HG02588 (cell line): Measurements from ENCODE around the gene PCDHGC5.

Experiments
- ATAC-seq: cut with Tn5 transposase; IDR thresholded peaks from one replicate; pipeline ENCODE4 v1.9.1; 2021; ENCODE audit warnings: mild to moderate bottlenecking, moderate library complexity; ENCODE audit not compliant: unreplicated experiment

Gene PCDHGC5

DNA sequence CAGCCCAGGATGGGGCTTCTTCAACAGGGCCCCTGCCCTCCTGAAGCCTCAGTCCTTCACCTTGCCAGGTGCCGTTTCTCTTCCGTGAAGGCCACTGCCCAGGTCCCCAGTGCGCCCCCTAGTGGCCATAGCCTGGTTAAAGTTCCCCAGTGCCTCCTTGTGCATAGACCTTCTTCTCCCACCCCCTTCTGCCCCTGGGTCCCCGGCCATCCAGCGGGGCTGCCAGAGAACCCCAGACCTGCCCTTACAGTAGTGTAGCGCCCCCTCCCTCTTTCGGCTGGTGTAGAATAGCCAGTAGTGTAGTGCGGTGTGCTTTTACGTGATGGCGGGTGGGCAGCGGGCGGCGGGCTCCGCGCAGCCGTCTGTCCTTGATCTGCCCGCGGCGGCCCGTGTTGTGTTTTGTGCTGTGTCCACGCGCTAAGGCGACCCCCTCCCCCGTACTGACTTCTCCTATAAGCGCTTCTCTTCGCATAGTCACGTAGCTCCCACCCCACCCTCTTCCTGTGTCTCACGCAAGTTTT, 23.6 kb downstream of the PCDHGC5 start:
- ATAC-seq: no peak

DNA sequence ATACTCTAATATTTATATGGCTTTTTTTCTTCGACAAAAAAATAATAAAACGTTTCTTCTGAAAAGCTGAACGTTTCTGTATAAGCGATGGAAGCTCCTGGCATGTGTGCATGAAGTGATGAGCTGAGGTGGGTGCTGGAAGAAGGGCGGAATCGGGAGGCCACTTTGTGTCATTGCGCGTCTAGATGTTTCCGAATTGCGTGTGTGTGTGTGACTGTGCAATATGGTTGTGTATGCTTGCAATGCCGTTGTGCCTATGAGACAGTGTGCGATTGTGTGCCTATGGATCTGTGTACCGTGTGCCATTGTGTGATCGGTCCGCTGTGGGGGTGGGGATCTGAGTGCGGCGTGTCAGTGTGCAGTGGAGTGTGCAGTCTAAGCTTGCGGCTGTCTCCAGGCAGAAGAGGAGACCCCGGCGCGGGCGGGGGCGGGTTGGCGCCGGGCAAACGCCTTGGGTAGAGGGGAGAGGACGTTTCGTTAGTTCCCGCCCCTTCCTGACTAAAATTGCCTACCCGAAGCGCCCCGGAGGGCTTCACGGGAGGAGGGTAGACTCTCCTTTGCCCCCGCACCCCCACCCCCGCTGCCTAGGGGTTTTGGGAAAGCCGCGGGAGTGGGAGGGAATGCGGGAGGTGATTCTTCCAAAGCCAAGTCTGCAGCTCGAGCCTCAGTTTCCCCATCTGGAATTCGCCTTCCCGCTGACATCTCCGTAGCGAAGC, 24.2 kb downstream of the PCDHGC5 start:
- no peak for ATAC-seq

DNA sequence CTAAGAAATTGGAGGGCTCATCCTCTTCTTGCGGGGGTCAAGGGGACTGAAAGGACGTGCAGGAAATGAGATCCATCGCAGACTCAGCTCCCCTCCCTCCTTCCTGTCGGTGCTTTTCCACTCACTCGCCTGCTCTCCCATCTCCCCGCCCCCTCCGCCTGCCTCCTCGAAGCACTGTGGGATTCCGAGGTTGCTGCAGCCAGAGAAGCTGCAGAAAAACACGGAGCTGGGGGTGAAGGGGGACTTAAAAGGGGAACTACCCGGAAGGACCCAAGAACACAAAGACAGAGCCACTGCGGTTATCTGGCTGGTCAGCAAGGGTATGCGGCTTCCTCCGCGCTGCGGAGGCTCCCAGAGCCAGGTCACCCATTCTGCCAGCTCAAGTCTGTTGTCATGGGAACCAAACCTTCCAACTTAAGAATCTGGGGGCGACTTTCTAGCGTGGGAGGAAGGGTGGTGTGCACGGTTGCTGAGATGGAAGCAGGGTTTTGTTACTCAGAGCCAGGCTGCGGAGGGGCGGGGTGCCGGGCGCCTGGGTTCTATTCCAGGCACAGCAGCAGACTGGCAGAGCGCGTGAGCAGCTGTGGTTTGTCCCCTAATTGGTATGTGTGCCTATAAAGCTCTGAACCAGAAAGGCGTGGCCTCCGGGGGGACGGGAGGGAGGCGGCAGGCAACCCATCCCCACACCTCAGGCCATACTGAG, 24.9 kb downstream of the PCDHGC5 start:
- ATAC-seq: peak; percentile 31

DNA sequence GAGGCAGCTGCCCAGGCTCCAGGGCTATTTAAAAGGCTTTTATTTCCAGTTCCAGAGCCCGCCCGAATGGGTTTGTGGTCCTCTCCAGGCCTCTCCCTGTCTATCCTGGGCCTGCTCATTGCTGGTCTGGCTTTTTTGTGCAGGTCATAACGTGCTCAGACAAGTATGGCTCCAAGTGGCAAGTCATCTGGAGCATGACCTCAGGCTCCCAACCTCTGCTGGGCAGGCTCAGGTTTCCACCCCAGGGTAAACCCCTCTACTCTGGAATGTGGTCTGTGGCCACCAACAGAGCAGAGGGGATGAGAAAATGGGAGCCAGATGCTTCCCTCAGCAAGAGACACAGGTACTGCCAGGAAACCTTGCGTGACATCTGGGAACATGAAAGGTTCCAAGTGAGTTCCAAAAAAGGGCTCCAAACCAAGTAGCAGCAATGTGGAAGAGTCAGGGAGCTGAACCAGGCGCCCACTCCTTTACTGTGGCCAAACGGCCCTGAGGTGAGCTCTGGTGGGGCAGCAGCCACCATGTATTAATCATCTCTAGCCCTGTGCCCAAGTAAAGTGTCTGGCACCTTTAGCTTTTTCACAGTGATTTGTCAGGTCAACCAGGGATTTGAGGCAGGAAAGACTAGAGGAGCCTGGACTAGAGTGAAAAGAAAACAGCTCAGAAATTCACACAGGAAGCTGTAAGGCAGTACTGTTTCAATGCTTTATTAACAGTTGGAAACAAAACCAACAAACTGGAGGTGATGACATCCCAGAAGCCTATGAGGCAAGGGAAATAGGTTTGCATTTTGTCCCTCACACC, 25.7 kb downstream of the PCDHGC5 start:
- ATAC-seq: peak; percentile 16

DNA sequence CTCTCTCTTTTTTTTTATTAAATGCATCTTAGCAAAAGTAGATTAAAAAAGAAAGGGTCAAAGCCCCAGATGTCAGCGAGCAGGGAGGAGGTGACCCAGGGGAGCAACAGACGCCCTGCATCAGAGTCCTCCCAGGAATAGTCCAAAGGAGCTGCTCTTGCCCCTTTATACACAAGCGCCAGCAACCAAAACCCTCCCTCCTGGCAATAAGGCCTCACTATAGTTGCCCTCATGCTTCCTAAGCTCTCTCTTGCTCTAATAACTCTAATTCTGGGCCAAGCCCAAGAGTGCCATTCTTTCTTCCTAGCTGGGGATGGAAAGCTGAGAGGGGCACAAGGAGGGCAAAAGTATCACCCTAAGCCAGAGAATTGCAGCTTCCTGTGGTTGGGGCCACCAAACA, 26.3 kb downstream of the PCDHGC5 start:
- ATAC-seq: no peak

DNA sequence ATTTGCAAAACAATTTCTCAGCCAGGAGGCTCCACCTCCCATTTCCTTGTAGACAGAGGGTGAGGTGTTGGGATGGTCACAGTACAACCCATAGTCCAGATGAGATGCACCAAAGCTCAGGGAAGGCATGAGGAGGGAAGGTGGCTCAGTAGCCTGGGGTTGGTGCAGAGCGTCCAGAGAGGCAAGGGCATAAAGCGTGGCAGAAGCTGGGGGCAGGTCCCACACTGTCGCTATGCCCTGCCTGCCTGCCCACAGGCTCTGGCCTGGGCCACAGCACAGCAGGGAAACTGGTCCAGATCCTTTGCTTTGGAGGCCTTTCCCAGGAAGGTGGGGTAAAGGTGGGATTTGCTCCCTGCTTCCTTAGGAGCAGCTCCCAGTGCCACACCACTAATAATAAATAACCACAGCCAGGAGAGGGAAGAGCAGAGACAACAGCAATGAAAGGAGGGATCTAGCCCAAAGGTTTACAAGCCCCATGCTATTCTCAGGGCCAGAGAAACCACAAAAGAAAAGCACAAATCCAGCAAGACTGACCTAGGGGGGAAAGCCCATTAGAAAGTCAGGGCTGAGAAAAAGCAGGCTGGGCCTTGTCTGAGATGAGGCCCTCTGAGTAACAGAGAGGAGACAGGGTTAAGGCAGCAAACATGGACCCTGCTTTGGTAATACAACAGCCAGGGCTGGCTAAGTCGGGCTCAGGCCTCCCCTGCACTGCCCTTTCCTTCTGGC, 27.2 kb downstream of the PCDHGC5 start:
- ATAC-seq: no peak

DNA sequence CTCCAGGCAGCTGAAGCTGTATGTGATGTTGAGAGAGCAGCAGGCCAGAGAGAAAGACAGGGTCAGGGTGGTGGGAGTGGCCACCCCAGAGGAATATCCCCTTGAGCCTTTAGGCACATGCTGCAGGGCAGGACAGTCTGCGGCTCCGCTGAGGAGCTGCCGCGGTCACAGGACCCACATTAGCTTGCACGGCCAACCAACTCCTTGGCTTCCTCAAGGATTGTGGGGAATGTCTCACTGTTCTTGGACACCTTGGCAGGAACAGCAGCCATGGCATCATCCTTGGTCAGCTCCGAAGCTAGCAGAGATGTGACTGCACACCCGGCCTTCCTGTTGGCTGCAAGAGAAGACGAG, 27.8 kb downstream of the PCDHGC5 start:
- ATAC-seq: no peak

DNA sequence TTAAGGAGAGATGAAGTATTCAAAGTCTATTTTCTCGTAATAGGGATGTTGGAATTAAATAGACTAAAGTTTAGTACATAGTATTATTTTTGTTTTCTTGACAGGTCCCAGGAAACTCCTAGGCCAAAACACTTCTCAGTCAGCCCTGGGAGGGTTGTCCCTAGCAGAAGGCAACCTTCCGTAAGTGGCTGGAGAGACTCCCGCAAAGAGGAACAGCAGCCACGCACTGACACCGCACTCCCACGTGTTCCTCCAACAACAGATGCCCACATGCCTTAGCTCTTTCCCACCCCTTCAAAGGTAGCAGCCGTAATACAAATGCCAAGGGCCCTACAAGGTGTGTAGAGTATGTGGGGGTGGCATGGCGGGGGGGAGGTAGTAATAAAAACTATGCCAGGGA, 28.4 kb downstream of the PCDHGC5 start:
- no peak for ATAC-seq

DNA sequence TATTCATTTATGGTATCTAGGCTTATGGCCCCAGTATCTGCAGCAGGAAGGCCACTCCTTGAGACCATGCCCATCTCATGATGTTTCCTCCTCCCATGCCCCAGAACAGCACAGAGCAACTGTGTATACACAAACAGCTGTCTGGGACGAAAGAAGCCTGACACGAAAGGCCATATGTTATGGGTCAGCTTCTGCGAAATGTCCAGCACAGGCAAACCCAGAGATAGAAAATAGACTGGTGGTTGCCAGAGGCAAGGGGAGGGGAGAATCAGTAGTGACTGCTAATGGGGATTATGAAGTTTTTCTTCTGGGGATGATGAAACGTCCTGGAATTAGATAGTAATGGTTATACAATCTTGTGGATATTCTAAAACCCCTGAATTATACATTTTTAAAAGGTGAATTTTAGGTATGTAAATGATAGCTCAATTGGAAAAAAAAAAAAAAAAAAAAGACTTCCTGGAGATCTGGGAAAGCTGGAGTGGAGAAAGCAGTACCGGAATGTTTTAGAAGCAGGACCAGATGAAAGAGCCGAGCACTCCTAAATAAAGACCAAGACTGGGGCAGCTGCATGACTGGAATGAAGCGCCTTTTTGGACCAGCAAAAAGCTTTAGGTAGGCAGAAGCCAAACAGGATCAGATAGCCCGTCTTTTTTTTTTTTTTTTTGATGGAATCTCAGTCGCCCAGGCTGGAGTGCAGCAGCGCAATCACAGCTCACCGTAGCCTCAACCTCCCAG, 29.2 kb downstream of the PCDHGC5 start:
- ATAC-seq: no peak

DNA sequence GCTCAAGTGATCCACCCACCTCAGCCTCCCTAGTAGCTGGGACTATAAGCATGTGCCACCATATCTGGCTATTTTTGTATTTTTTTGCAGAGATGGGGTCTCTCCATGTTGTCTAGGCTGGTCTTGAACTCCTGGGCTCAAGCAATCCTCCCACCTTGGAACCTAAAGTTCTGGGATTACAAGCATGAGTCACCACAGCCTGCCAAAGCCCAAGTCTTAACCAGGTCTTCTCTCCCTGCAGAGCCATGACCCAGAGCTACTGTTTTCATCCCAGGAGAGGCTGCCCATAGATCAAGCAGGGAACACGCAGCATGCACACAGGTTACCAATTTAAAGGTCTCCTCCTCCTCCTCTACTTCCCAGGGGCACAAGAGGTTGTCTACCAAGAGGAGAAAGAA, 29.7 kb downstream of the PCDHGC5 start:
- no peak for ATAC-seq

DNA sequence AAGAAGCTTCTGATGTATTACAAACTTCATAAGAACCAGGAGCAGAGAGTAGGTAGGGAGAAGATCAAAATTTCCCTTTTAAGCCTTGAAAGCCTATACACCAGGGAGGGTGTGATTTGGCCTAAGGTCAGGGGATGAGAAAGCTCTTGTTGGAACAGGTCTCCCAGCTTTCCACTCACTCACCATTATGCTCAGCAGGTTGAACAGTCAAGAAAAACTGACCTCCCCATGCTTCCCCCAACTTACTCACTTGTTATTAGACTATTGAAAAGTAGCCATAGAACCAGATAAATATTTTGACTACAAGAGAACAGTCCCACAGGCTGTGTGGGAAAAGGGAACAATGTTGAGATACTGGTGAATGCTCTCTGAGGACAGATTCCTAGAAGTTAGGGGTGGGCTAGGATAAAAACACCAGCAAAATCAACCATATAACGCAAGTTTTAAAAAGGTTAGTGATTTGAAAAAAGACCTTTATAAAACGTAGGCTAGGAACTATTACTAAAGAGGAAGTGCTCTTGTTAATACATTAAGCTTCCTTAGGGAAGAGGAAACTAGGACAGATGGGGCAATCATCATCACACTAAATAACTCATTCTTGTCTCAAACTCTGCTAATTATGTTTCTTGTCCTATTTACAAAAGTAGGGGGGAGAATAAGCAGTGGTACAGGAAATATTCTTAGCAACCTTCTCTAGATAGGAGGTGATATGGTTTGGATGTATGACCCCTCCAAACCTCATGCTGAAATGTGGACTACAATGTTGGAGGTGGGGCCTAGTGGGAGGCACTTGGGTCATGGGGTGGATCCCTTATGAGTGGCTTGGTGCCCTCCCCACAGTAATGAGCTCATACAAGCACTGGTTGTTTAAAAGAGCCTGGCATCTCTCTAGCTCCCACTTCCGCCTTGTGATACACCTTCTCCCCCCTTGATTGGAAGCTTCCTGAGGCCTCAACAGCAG, 31.0 kb downstream of the PCDHGC5 start:
- no peak for ATAC-seq

DNA sequence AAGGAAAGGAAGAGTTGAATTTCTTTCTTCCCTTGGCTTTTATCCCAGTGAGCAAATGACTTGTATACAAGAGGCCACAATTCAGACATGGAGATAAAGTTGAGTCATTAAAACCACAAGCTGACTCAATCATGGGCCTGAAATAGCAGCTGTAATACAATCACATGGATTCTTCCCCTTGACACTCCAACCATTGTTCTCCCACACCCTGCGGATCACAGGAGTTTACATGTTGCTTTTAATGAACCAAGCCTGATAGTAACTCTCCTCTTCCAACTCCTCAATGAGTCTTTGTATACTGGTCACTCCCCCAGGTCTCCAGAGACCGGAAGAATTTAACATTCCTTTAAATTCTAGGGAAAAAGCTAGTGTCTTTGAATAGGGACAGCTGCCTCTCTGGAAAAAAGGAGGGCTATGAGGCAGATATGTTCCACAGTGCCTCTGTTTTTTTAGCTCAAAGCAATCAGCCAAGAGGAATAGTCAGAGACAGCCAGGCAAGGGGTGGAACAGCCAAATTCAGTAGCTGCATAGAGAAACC, 32.4 kb downstream of the PCDHGC5 start:
- ATAC-seq: no peak

DNA sequence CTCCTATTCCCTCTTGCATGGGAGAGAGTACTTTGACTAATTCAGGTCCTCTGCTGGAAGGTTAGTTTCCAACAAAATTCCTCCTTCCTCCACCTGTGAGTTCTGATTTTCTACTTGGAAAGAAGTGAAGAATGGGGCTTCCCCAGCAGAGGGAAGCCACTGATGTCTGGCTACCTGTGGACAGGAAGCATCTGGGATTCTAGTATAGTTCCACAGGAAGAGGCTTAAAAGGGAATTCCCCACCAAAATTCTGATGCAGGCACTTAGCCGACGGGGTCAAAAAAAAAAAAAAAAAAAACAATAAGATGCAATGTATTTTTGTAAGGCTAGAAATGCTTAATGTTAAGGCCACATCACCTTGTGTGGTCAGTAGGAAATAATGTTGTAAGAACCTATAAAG, 33.4 kb downstream of the PCDHGC5 start:
- ATAC-seq: no peak

DNA sequence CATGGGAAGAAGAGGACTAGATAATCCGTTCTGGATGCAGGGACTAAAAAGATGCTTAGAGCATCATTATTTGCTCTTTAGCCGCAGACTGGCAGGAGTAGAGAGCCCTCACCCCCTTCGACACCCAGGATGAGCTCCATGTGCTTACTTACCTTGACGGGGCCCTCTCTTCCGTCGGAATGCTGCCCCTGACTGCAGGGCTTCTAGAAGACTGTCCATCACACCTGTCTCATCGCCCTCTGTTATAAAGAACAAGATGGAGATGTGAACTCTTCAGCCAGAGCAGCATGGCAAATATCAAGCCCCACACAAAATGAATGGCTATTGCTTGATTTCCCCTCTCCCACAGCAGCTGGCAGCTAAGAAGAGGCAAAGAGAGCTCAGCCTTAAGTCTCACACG, 35.1 kb downstream of the PCDHGC5 start:
- no peak for ATAC-seq

DNA sequence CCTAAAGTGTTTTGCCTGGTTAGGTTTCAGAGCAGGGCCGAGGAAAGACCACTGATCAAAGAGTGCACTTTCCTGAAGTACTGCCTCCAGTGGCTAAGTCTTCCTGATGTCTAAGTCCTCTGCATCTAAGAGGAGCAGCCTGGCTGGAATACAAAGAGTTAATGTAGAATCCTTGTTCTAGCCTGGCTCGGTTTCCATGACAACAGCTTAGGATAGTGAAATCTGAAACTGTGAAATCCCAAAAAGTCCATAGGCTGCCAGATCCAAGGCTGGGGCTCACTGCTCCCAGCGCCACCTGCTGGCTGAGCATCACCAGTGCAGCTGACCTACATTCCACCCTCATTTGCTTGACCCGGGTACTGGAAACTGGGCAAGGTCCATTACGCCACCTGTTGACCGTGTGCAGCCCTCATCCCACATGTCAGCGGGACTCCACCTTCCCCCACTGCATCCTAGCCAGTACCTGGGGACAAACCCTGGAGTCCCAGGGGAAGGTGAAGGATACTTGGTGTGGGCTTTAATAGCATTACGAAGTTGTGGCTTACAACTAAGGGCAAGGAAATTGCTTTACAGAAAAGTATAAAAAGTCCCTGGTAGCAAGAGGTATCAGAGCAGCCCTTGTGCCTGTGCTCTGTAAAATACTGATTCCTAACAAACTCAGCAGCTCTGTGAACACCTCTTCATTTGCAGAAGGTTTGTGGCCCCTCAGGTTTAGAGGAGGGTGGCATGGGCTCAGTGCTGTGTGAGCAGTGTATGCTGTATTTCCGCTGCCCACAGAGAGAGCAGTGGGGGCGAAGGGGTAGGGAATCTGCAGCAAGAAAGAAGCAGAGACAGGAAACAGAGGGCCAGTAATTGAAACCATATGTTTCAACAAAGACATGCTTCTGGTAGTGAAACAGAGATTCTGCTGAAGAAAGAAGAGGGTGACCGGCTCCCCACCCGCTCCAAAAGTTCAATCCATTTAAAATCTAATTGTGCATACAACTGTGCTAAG, 36.0 kb downstream of the PCDHGC5 start:
- ATAC-seq: peak; percentile 84

DNA sequence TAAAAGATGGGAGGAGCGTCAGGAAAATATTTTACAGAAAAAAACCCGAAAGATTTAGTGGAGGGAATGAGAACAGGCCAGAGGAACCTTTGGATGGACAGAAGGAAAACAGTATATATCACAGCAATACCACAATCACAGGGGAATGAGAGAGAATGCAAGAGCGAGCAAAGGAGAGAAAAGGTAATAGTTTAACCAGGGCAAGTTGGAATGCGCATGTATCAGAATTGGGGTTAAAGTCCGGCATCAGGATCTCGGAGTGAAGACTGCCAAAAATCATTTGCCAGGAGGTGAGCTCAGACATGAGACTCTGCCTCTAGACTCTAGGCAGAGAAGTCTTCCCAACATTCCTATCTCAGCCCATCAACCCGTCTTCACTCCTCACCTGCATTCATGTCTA, 36.8 kb downstream of the PCDHGC5 start:
- ATAC-seq: no peak

DNA sequence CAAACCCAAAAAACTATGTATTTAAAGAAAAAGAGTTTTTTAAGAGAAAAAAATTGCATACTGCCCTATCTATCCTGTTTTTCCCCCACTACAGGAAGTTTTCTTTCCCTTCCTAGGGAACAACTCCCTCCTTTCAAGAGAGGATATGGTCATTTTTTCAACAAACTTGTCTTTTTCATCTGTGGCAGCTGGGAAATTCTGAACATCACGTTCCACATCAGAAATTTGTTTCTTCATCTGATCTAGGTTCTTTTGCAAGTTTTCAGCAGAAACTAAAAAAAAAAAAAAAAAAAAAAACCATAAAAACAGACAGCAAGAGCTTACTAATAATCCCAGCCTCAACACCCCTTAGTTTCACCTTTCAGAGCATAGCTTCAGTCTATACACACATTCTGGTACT, 38.5 kb downstream of the PCDHGC5 start:
- no peak for ATAC-seq
